HEK293 (cell line): ENCODE results near the gene SAMD14.

Experiments
- CTCF ChIA-PET: fragments of 350-600 bp; formaldehyde crosslinking; extraction: SDS; loops from one replicate; lab custom pipeline; 2021; ENCODE audit warnings: antibody characterized with exemption; lab: Yijun Ruan, JAX
- POLR2A ChIA-PET: fragments of 300-600 bp; formaldehyde crosslinking; extraction: SDS; loops from one replicate; lab custom pipeline; 2020; ENCODE audit warnings: antibody characterized with exemption, inconsistent platforms; lab: Yijun Ruan, JAX
- H3K27ac ChIP-seq: fragments of 200-500 bp; sonication (Bioruptor generic); 2 replicates; pipeline ENCODE4 v1.5.1; 2014; ENCODE audit warnings: low read depth, low read length, control low read depth, inconsistent platforms; ENCODE audit errors: extremely low read depth
- H3K36me3 ChIP-seq, 2 experiments: fragments of 200-500 bp in 1 of 2; sonication (Bioruptor generic) in 1 of 2; 1 replicate in 1 of 2; 2 replicates in 1 of 2; pipeline ENCODE4 v1.5.1; 2014 to 2017; ENCODE audit warnings: inconsistent platforms in 2 of 2, low read length in 2 of 2; ENCODE audit not compliant: control insufficient read depth in 2 of 2, insufficient read depth in 1 of 2
- H3K4me1 ChIP-seq: fragments of 200-500 bp; sonication (Bioruptor generic); 2 replicates; pipeline ENCODE4 v1.5.1; 2014; ENCODE audit warnings: mild to moderate bottlenecking, low read length, inconsistent platforms; ENCODE audit not compliant: control insufficient read depth, insufficient read depth
- H3K4me3 ChIP-seq: 2 replicates; pipeline ENCODE4 v1.5.1; 2011; ENCODE audit warnings: low read depth, mild to moderate bottlenecking, control low read depth, low read length, moderate library complexity
- H3K9me3 ChIP-seq: fragments of 200-500 bp; sonication (Bioruptor generic); 2 replicates; pipeline ENCODE4 v1.5.1; 2014; ENCODE audit warnings: low read depth, low read length, inconsistent platforms; ENCODE audit not compliant: control insufficient read depth, insufficient read depth
- BCL11A ChIP-seq: fragments of 450-650 bp; formaldehyde crosslinking; IDR thresholded peaks from 2 replicates; pipeline ENCODE4 v1.5.1; 2016; ENCODE audit warnings: low read depth, missing biosample characterization, missing genetic modification characterization
- KLF16 ChIP-seq: fragments of 450-650 bp; formaldehyde crosslinking; IDR thresholded peaks from 2 replicates; pipeline ENCODE4 v1.5.1; 2017; ENCODE audit warnings: missing biosample characterization, missing genetic modification characterization
- ZBTB49 ChIP-seq: fragments of 450-650 bp; formaldehyde crosslinking; IDR thresholded peaks from 2 replicates; pipeline ENCODE4 v1.5.1; 2016; ENCODE audit warnings: missing biosample characterization, missing genetic modification characterization, low read depth
- ZFP3 ChIP-seq: fragments of 450-650 bp; formaldehyde crosslinking; IDR thresholded peaks from 2 replicates; pipeline ENCODE4 v1.5.1; 2016; ENCODE audit warnings: low read depth, missing biosample characterization, missing genetic modification characterization
- ZIC2 ChIP-seq: fragments of 450-650 bp; formaldehyde crosslinking; IDR thresholded peaks from 2 replicates; pipeline ENCODE4 v1.5.1; 2016; ENCODE audit warnings: missing biosample characterization, missing genetic modification characterization
- ZNF132 ChIP-seq: fragments of 450-650 bp; formaldehyde crosslinking; IDR thresholded peaks from 2 replicates; pipeline ENCODE4 v1.5.1; 2017; ENCODE audit warnings: missing biosample characterization, missing genetic modification characterization, borderline replicate concordance
- ZNF174 ChIP-seq: fragments of 450-650 bp; formaldehyde crosslinking; IDR thresholded peaks from 2 replicates; pipeline ENCODE4 v1.5.0; 2017; ENCODE audit warnings: missing biosample characterization, mild to moderate bottlenecking, missing genetic modification characterization
- ZNF24 ChIP-seq: fragments of 450-650 bp; formaldehyde crosslinking; IDR thresholded peaks from 2 replicates; pipeline ENCODE4 v1.5.1; 2016; ENCODE audit warnings: missing biosample characterization, missing genetic modification characterization
- ZNF354C ChIP-seq: fragments of 450-650 bp; formaldehyde crosslinking; IDR thresholded peaks from 2 replicates; pipeline ENCODE4 v1.5.1; 2016; ENCODE audit warnings: missing biosample characterization, missing genetic modification characterization, low read depth, borderline replicate concordance
- ZNF394 ChIP-seq: fragments of 450-650 bp; formaldehyde crosslinking; IDR thresholded peaks from 2 replicates; pipeline ENCODE4 v1.5.1; 2016; ENCODE audit warnings: missing biosample characterization, missing genetic modification characterization, mild to moderate bottlenecking, moderate library complexity, borderline replicate concordance
- ZNF433 ChIP-seq: fragments of 450-650 bp; formaldehyde crosslinking; IDR thresholded peaks from 2 replicates; pipeline ENCODE4 v1.5.1; 2016; ENCODE audit warnings: missing biosample characterization, missing genetic modification characterization, low read depth
- ZNF488 ChIP-seq: fragments of 450-650 bp; formaldehyde crosslinking; IDR thresholded peaks from 2 replicates; pipeline ENCODE4 v1.5.1; 2016; ENCODE audit warnings: missing biosample characterization, missing genetic modification characterization
- ZNF501 ChIP-seq: fragments of 450-650 bp; formaldehyde crosslinking; IDR thresholded peaks from 2 replicates; pipeline ENCODE4 v1.5.1; 2016; ENCODE audit warnings: missing biosample characterization, missing genetic modification characterization
- ZNF514 ChIP-seq: fragments of 450-650 bp; formaldehyde crosslinking; IDR thresholded peaks from 2 replicates; pipeline ENCODE4 v1.5.1; 2016; ENCODE audit warnings: missing biosample characterization, missing genetic modification characterization
- ZNF548 ChIP-seq: fragments of 450-650 bp; formaldehyde crosslinking; IDR thresholded peaks from 2 replicates; pipeline ENCODE4 v1.5.1; 2016; ENCODE audit warnings: missing biosample characterization, missing genetic modification characterization
- ZNF555 ChIP-seq: fragments of 450-650 bp; formaldehyde crosslinking; conservative IDR thresholded peaks from 2 replicates; pipeline ENCODE4 v1.5.1; 2017; ENCODE audit warnings: missing biosample characterization, mild to moderate bottlenecking, missing genetic modification characterization, inconsistent platforms
- ZNF692 ChIP-seq: fragments of 450-650 bp; formaldehyde crosslinking; IDR thresholded peaks from 2 replicates; pipeline ENCODE4 v1.5.1; 2016; ENCODE audit warnings: missing biosample characterization, missing genetic modification characterization
- ZNF704 ChIP-seq: fragments of 450-650 bp; formaldehyde crosslinking; IDR thresholded peaks from 2 replicates; pipeline ENCODE4 v1.5.1; 2016; ENCODE audit warnings: missing biosample characterization, missing genetic modification characterization
- ZNF777 ChIP-seq: fragments of 450-650 bp; formaldehyde crosslinking; IDR thresholded peaks from 2 replicates; pipeline ENCODE4 v1.5.1; 2017; ENCODE audit warnings: missing biosample characterization, missing genetic modification characterization, borderline replicate concordance
- ZNF791 ChIP-seq: fragments of 450-650 bp; formaldehyde crosslinking; IDR thresholded peaks from 2 replicates; pipeline ENCODE4 v1.5.1; 2016; ENCODE audit warnings: missing biosample characterization, missing genetic modification characterization

Gene SAMD14

GRCh38 chr17:50074227-50074626 is 55.7 kb downstream of the SAMD14 start:
- ChIA-PET POLR2A (no interaction called here), CTCF (interaction anchor here (1.0 to 2.8 kb wide), 6 partner anchors 8 to 121 kb away, joined by 3 to 11 read pairs (median 7); partner anchors contain the start of gene ITGA3)
- Histone ChIP-seq H3K27ac (no peak overlapping the region), H3K9me3 (no peaks in the 10 kb centered on the region), H3K4me1 (no peaks in the 10 kb centered on the region), H3K36me3 (peaks cover 0 to 41% of the 10 kb centered on the region in 2 experiments; a peak in 1 of 3 replicates), H3K4me3 (no peak overlapping the region)
- TF ChIP-seq BCL11A = no peak
- TF ChIP-seq ZFP3 (tag by site-specific recombination) = no peak
- TF ChIP-seq ZNF548 = no peak
- no peak for TF ChIP-seq ZNF791 (tag by site-specific recombination)
- TF ChIP-seq ZNF501 (tag by site-specific recombination) = no peak
- no peak for TF ChIP-seq KLF16 (tag by site-specific recombination)
- no peak for TF ChIP-seq ZNF132 (tag by site-specific recombination)
- TF ChIP-seq ZNF394 (tag by site-specific recombination) = no peak
- TF ChIP-seq ZNF514 (tag by site-specific recombination) = no peak
- no peak for TF ChIP-seq ZNF24
- TF ChIP-seq ZNF704 (tag by site-specific recombination) = no peak
- no peak for TF ChIP-seq ZNF174 (tag by site-specific recombination)
- no peak for TF ChIP-seq ZIC2 (tag by site-specific recombination)
- TF ChIP-seq ZNF777 (tag by site-specific recombination) = no peak
- TF ChIP-seq ZNF488 = no peak
- no peak for TF ChIP-seq ZNF433 (tag by site-specific recombination)
- no peak for TF ChIP-seq ZNF692 (tag by site-specific recombination)

GRCh38 chr17:50072925-50073324 is 57.0 kb downstream of the SAMD14 start:
- CTCF ChIA-PET = interaction anchor here (1.3 to 2.8 kb wide), 6 partner anchors 9 to 120 kb away, joined by 3 to 11 read pairs (median 6); partner anchors contain the start of gene ITGA3
- no peak overlapping the region for H3K4me3 ChIP-seq
- POLR2A ChIA-PET = no interaction called here
- H3K9me3 ChIP-seq = no peaks in the 10 kb centered on the region
- no peaks in the 10 kb centered on the region for H3K4me1 ChIP-seq
- H3K27ac ChIP-seq = no peak overlapping the region
- TF ChIP-seq ZBTB49 (tag by site-specific recombination) = no peak
- no peak for TF ChIP-seq ZNF555 (tag by site-specific recombination)
- TF ChIP-seq ZNF354C (tag by site-specific recombination) = no peak
- peaks cover 0 to 37% of the 10 kb centered on the region in 2 experiments; a peak in 1 of 3 replicates for H3K36me3 ChIP-seq
